ENCODE data around the gene PRRT2.
"Not testable (repeated sequence)": the region's sequence is repeated elsewhere in the genome, so short reads cannot be mapped to it uniquely, and the experiment has no call there.

The PRRT2 gene

DNA sequence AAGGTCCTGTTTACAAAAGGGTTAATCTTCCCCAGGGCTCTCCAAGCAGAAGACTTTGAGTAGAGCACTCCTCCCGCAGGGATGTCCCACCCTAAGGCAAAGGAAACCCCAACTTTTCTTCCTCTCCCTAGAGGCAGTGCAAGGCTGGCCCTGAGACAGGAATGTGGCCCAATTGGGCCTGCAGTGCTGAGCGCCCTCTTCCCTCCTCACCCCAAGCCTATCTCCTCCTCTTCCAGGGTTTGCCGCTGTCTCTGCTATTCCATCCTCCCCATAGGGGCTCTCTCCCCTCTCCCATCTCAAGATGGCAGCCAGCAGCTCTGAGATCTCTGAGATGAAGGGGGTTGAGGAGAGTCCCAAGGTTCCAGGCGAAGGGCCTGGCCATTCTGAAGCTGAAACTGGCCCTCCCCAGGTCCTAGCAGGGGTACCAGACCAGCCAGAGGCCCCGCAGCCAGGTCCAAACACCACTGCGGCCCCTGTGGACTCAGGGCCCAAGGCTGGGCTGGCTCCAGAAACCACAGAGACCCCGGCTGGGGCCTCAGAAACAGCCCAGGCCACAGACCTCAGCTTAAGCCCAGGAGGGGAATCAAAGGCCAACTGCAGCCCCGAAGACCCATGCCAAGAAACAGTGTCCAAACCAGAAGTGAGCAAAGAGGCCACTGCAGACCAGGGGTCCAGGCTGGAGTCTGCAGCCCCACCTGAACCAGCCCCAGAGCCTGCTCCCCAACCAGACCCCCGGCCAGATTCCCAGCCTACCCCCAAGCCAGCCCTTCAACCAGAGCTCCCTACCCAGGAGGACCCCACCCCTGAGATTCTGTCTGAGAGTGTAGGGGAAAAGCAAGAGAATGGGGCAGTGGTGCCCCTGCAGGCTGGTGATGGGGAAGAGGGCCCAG lies 1.0 kb downstream of the PRRT2 start:
- no peak for DNase-seq

- no peak for DNase-seq
Observed at GRCh38 chr16:29813644-29814562, 1.9 kb downstream of the PRRT2 start.

DNA sequence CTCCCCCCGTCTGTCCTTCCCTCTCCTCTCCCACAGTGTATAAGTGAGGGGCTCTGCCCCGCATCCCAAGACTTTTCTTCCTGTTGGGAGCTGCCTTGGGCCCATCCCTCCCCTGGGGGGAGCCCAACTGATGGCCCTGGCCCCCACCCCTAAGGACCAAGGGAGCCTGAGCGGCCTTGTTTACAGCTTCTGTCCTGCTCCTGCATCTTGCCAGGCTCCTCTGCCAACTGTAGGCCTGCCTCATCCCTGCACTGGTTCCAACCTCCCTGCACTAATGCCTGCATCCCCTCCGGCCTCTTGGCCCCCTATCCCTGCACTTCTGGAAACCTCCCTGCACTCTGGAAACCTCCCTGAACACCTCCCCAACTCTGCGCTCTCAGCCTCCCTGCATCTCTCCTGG lies 2.6 kb downstream of the PRRT2 start:
- no peak for DNase-seq

GRCh38 chr16:29815032-29815721 lies 3.2 kb downstream of the PRRT2 start:
- peak; percentile 68 for DNase-seq

- peak; percentile 97 for DNase-seq
Observed at GRCh38 chr16:29815793-29816693, 4.0 kb downstream of the PRRT2 start, which contains the start of gene PAGR1. TSS of gene PAGR1 (plus strand) at chr16:29816152. CDS start at chr16:29816526, 374 bp downstream.

DNA sequence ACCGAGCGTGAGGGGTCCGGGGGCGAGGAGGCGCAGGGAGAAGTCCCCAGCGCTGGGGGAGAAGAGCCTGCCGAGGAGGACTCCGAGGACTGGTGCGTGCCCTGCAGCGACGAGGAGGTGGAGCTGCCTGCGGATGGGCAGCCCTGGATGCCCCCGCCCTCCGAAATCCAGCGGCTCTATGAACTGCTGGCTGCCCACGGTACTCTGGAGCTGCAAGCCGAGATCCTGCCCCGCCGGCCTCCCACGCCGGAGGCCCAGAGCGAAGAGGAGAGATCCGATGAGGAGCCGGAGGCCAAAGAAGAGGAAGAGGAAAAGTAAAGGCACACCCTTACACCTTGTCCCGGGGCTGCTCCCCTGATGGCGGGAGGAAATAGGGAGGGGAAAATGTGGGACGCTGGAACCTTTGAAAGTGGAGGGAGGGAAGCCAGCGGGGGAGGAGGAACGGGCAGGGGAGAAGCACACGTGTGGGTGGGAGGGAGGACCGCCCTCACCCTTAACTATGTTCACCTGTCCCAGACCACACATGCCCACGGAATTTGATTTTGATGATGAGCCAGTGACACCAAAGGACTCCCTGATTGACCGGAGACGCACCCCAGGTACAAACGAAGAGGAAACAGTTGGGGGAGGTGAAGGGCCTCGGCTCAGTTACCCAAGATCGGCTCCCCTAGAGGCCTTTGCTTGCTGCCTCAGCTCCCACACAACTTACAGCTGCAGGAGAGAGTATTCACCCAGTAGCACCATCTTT lies 4.9 kb downstream of the PRRT2 start:
- DNase-seq, result no peak

- no peak for DNase-seq
Observed at GRCh38 chr16:29818082-29818481, 6.1 kb downstream of the PRRT2 start.

- DNase-seq, result no peak
Observed at GRCh38 chr16:29819506-29819905, 7.5 kb downstream of the PRRT2 start.

GRCh38 chr16:29820271-29820701 lies 8.3 kb downstream of the PRRT2 start, which contains the start of gene MVP:
TSS of gene MVP (plus strand) at chr16:29820462. CDS start at chr16:29830550, 10,088 bp downstream.
- DNase-seq, result no peak

GRCh38 chr16:29820730-29821642 lies 9.0 kb downstream of the PRRT2 start:
- no peak for DNase-seq

GRCh38 chr16:29821643-29822115 lies 9.7 kb downstream of the PRRT2 start:
- no peak for DNase-seq

GRCh38 chr16:29824589-29825144 lies 12.7 kb downstream of the PRRT2 start:
- DNase-seq, result no peak

GRCh38 chr16:29825145-29826044 lies 13.4 kb downstream of the PRRT2 start:
- peak; percentile 81 for DNase-seq

GRCh38 chr16:29826342-29826695 lies 14.3 kb downstream of the PRRT2 start:
- no peak for DNase-seq

GRCh38 chr16:29830774-29831173 lies 18.8 kb downstream of the PRRT2 start:
- DNase-seq, result no peak

DNA sequence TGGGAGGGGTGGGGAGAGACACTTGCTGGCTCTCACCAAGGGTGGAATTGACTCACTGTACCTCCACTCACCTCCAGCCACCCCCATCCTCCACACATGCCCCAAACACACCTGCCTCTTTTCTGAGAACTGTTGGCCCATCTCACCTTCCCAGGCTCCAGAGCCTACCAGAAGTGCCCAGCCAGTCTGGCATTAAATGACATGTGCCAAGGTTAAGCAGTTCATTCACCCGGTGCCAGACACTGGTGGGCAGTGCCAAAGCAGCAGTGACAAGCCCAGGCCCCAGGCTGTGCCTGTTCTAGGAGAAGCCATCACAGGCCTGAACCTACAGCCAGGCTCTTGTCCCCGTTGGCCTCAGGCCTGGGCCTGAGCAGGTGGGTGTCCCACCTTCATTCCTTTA lies 19.5 kb downstream of the PRRT2 start:
- DNase-seq, result no peak

DNA sequence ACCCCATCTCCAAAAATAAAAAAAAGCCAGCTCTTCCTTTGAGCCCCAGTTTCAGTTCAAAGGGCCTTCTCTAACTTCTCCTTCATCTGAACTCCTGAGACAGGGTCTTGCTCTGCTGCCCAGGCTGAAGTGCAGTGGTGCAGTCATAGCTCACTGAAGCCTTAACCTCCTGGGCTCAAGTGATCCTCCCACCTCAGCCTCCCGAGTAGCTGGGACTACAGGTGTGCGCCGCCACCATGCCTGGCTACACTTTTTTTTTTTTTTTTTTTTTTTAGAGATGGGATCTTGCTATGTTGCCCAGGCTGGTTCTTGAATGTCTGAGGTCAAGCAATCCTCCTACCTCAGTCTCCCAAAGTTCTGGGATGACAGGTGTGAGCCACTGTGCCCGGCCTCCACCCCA lies 21.2 kb downstream of the PRRT2 start:
- DNase-seq, result not testable (repeated sequence)

GRCh38 chr16:29834079-29834478 lies 22.1 kb downstream of the PRRT2 start:
- no peak for DNase-seq
